HL-60 (cell line): Measurements from ENCODE around the gene TMEM59L.

ENCODE experiments used
- CTCF ChIP-seq: IDR thresholded peaks from one replicate; pipeline ENCODE4 v1.5.1; 2011; ENCODE audit warnings: low read length, control low read depth, inconsistent platforms; ENCODE audit not compliant: insufficient read depth
- POLR2AphosphoS5 ChIP-seq: IDR thresholded peaks from 2 replicates; pipeline ENCODE4 v1.6.1; 2012; ENCODE audit warnings: low read depth

GRCh38 chr19:18662972-18663732, 50.5 kb downstream of the TMEM59L start:
- no peak for TF ChIP-seq CTCF
- TF ChIP-seq POLR2AphosphoS5: no peak
